ENCODE measurements around the gene CATSPERE. TPM values are rescaled to one million over a fixed set of nuclear protein-coding genes. Genes with fewer than 3 reads are reported as not detected.

The CATSPERE gene
- total and polyA plus RNA-seq, 4 experiments from 2014 or later = 0.30 to 2.3 (median 1.4) TPM; not detected in 1

DNA sequence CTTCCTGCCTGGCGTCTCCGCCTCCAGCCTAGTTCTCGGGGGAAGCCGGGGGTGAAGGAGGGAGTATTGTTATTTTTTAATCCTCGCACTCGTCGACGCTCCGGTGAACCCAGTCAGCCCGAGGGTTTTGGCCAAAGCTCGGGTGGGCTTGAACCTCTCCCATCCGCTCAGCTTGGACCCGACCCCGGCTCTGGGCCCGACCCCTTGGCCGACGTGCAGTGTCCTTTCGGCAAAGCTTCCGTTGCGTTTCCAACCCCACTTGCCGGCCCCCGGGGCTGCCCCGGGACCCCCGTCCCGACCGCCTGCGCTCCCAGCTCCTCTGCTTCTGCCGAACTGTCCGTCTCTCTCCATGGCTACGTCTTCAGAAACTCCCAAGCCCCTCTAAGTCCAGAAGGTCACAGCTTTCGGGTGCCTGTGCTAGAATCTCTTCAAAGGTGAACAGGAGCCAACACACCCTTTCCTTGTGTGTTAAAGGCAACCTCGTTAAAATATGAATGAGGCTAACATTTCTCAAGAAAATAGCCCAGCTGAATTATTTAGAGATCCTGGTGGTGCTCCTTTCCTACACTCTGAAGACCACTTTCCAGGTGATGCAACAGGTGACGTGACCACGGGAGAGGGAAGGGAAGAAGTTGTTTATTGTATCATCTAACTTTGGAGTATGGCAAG, 192.5 kb downstream of the CATSPERE start:
- no peak overlapping the region for H3K4me3 Mint-ChIP-seq
- ChIA-PET POLR2A (ENCODE audit: partially characterized antibody) (interaction anchor here (0.5 to 3.4 kb wide), 7 partner anchors 10 to 317 kb away, joined by 3 to 45 read pairs (median 3); partner anchors contain the start of genes CATSPERE, COX20 and HNRNPU), CTCF (ENCODE audit: partially characterized antibody) (interaction anchor here (0.6 to 2.2 kb wide), 4 partner anchors 25 to 389 kb away, joined by 3 to 9 read pairs (median 6); no protein-coding TSS in a partner anchor)
- H3K27ac ChIP-seq (ENCODE audit: low read depth, low read length) = peak overlapping the region; percentile 89
- H3K4me3 ChIP-seq (ENCODE audit: low read length in 2 of 2) = peak overlapping the region; percentile 61 to 73
- H3K27ac Mint-ChIP-seq = no peak overlapping the region
- peaks cover 16% of the 10 kb centered on the region in 2 donors for H3K36me3 Mint-ChIP-seq
- H3K36me3 ChIP-seq (ENCODE audit: insufficient read depth, low read length) = no peaks in the 10 kb centered on the region
- no peaks in the 10 kb centered on the region for H3K9me3 Mint-ChIP-seq
- no peaks in the 10 kb centered on the region for H3K27me3 Mint-ChIP-seq
- DNase-seq = peak in 3 of 5 donors; percentile 9 to 18 (median 15)
- peaks cover 48% of the 10 kb centered on the region for H3K4me1 ChIP-seq (ENCODE audit: insufficient read depth, low read length)
- no peaks in the 10 kb centered on the region for H3K9me3 ChIP-seq (ENCODE audit: control insufficient read depth in 1 of 2, low read length in 2 of 2)
- no peaks in the 10 kb centered on the region for H3K27me3 ChIP-seq (ENCODE audit: insufficient read depth, low read length)
- H3K4me1 Mint-ChIP-seq = peaks cover 28 to 31% (median 29%) of the 10 kb centered on the region in 4 donors
- intact Hi-C loops (cut with micrococcal nuclease) = loop anchor here (1.0 to 2.0 kb wide), 5 partner anchors 50 to 803 kb away; partner anchors contain the start of gene AKT3

- Mint-ChIP-seq H3K27me3 (no peaks in the 10 kb centered on the region), H3K4me1 (peaks cover 29 to 35% (median 32%) of the 10 kb centered on the region in 4 donors), H3K9me3 (no peaks in the 10 kb centered on the region), H3K36me3 (peaks cover 18 to 21% of the 10 kb centered on the region in 2 donors), H3K4me3 (no peak overlapping the region), H3K27ac (no peak overlapping the region)
- Histone ChIP-seq H3K4me3 (ENCODE audit: low read length in 2 of 2) (peak overlapping the region; percentile 61 to 73), H3K9me3 (ENCODE audit: control insufficient read depth in 1 of 2, low read length in 2 of 2) (no peaks in the 10 kb centered on the region), H3K36me3 (ENCODE audit: insufficient read depth, low read length) (no peaks in the 10 kb centered on the region), H3K4me1 (ENCODE audit: insufficient read depth, low read length) (peaks cover 48% of the 10 kb centered on the region), H3K27me3 (ENCODE audit: insufficient read depth, low read length) (no peaks in the 10 kb centered on the region), H3K27ac (ENCODE audit: low read depth, low read length) (peak overlapping the region; percentile 89)
- CTCF ChIA-PET (ENCODE audit: partially characterized antibody) = interaction anchor here (0.6 to 1.2 kb wide), 3 partner anchors 26 to 87 kb away, joined by 3 to 7 read pairs (median 4); no protein-coding TSS in a partner anchor
- POLR2A ChIA-PET (ENCODE audit: partially characterized antibody) = interaction anchor here (0.8 to 3.4 kb wide), 6 partner anchors 10 to 316 kb away, joined by 3 to 45 read pairs (median 16); partner anchors contain the start of genes CATSPERE, COX20 and HNRNPU
- intact Hi-C loops (cut with micrococcal nuclease) = loop anchor here (1.0 kb wide), 1 partner anchor 388 kb away; no protein-coding TSS in a partner anchor
- no peak for DNase-seq
Measured at GRCh38 chr1:244654108-244655038, 193.3 kb downstream of the CATSPERE start.

DNA sequence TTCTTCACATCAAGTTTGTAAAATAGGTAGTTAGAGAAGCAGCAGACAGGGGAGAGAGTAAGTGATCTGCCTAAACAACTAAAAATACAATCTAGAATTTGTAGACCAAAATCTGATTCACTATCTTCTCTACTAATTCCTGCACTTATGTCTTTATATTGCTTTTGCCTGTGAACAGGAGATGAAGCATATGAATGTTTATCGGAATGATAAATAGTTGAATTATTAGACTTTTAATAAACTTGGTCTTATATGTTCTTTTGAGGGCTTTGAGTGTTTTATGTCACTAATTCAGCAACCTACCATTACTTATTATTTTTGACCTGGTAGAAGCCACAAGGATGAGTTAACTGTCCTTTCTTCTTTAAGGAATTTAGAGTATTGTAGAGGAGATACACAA, 194.1 kb downstream of the CATSPERE start:
- peaks cover 20 to 27% of the 10 kb centered on the region in 2 donors for H3K36me3 Mint-ChIP-seq
- Histone ChIP-seq H3K4me1 (ENCODE audit: insufficient read depth, low read length) (peaks cover 48% of the 10 kb centered on the region), H3K27ac (ENCODE audit: low read depth, low read length) (no peak overlapping the region), H3K27me3 (ENCODE audit: insufficient read depth, low read length) (no peaks in the 10 kb centered on the region), H3K4me3 (ENCODE audit: low read length in 2 of 2) (no peak overlapping the region), H3K36me3 (ENCODE audit: insufficient read depth, low read length) (no peaks in the 10 kb centered on the region), H3K9me3 (ENCODE audit: control insufficient read depth in 1 of 2, low read length in 2 of 2) (no peaks in the 10 kb centered on the region)
- CTCF ChIA-PET (ENCODE audit: partially characterized antibody) = no interaction called here
- peaks cover 29 to 37% (median 33%) of the 10 kb centered on the region in 4 donors for H3K4me1 Mint-ChIP-seq
- POLR2A ChIA-PET (ENCODE audit: partially characterized antibody) = no interaction called here
- no peak overlapping the region for H3K4me3 Mint-ChIP-seq
- H3K9me3 Mint-ChIP-seq = no peaks in the 10 kb centered on the region
- H3K27me3 Mint-ChIP-seq = no peaks in the 10 kb centered on the region
- H3K27ac Mint-ChIP-seq = no peak overlapping the region
- intact Hi-C loops (cut with micrococcal nuclease) = no loop called here
- DNase-seq = no peak

DNA sequence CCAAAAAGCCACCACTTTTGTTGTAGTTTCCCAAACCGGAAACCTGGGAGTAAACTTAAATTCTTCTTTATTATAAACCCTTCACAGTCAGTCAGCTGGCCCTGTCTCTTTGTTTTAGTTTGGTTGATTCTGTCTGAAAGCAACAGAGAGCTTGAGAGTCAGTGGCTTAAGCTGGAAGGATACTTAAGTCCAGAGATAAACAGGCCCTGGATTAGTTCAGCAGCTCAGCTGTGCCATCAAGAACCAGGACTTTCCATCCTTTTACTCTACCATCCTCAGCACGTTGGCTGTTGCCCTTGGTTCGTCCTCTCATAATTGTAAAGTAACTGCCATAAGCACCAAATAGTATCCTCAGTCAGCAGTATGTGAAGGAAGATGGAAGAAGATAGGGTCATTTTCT, 196.3 kb downstream of the CATSPERE start:
- no peaks in the 10 kb centered on the region for H3K9me3 ChIP-seq (ENCODE audit: control insufficient read depth in 1 of 2, low read length in 2 of 2)
- CTCF ChIA-PET (ENCODE audit: partially characterized antibody) = interaction anchor here (1.1 kb wide), 1 partner anchor 139 kb away, joined by 3 read pairs; no protein-coding TSS in a partner anchor
- H3K4me1 Mint-ChIP-seq = peaks cover 24 to 29% (median 26%) of the 10 kb centered on the region in 4 donors

GRCh38 chr1:244659694-244660093, 198.6 kb downstream of the CATSPERE start:
- Histone ChIP-seq H3K4me1 (ENCODE audit: insufficient read depth, low read length) (peaks cover 28% of the 10 kb centered on the region), H3K36me3 (ENCODE audit: insufficient read depth, low read length) (no peaks in the 10 kb centered on the region), H3K9me3 (ENCODE audit: control insufficient read depth in 1 of 2, low read length in 2 of 2) (no peaks in the 10 kb centered on the region), H3K4me3 (ENCODE audit: low read length in 2 of 2) (no peak overlapping the region), H3K27me3 (ENCODE audit: insufficient read depth, low read length) (no peaks in the 10 kb centered on the region), H3K27ac (ENCODE audit: low read depth, low read length) (no peak overlapping the region)
- POLR2A ChIA-PET (ENCODE audit: partially characterized antibody) = no interaction called here
- peaks cover 30 to 34% (median 33%) of the 10 kb centered on the region in 4 donors for H3K4me1 Mint-ChIP-seq
- no peaks in the 10 kb centered on the region for H3K9me3 Mint-ChIP-seq
- no peak overlapping the region for H3K27ac Mint-ChIP-seq
- intact Hi-C loops (cut with micrococcal nuclease) = no loop called here
- CTCF ChIA-PET (ENCODE audit: partially characterized antibody) = no interaction called here
- DNase-seq = no peak
- H3K36me3 Mint-ChIP-seq = peaks cover 25 to 44% of the 10 kb centered on the region in 2 donors
- no peak overlapping the region for H3K4me3 Mint-ChIP-seq
- no peaks in the 10 kb centered on the region for H3K27me3 Mint-ChIP-seq

More for the DNA sequence above, 196.3 kb downstream of the CATSPERE start:
- Mint-ChIP-seq H3K4me3 (no peak overlapping the region), H3K9me3 (no peaks in the 10 kb centered on the region), H3K27ac (peak overlapping the region in 2 of 7 donors; percentile 3 to 49), H3K27me3 (no peaks in the 10 kb centered on the region), H3K36me3 (peaks cover 23 to 39% of the 10 kb centered on the region in 2 donors)
- POLR2A ChIA-PET (ENCODE audit: partially characterized antibody) = interaction anchor here (1.1 kb wide), 1 partner anchor 177 kb away, joined by 3 read pairs; no protein-coding TSS in a partner anchor
- no peak overlapping the region for H3K27ac ChIP-seq (ENCODE audit: low read depth, low read length)
- intact Hi-C loops (cut with micrococcal nuclease) = no loop called here
- peaks cover 39% of the 10 kb centered on the region for H3K4me1 ChIP-seq (ENCODE audit: insufficient read depth, low read length)
- H3K36me3 ChIP-seq (ENCODE audit: insufficient read depth, low read length) = no peaks in the 10 kb centered on the region
- H3K4me3 ChIP-seq (ENCODE audit: low read length in 2 of 2) = no peak overlapping the region
- DNase-seq = no peak
- no peaks in the 10 kb centered on the region for H3K27me3 ChIP-seq (ENCODE audit: insufficient read depth, low read length)

- no peak overlapping the region for H3K4me3 Mint-ChIP-seq
- no peak overlapping the region for H3K27ac ChIP-seq (ENCODE audit: low read depth, low read length)
- CTCF ChIA-PET (ENCODE audit: partially characterized antibody) = no interaction called here
- no peaks in the 10 kb centered on the region for H3K27me3 ChIP-seq (ENCODE audit: insufficient read depth, low read length)
- no peaks in the 10 kb centered on the region for H3K27me3 Mint-ChIP-seq
- H3K36me3 Mint-ChIP-seq = peaks cover 25 to 44% of the 10 kb centered on the region in 2 donors
- no peaks in the 10 kb centered on the region for H3K9me3 ChIP-seq (ENCODE audit: control insufficient read depth in 1 of 2, low read length in 2 of 2)
- POLR2A ChIA-PET (ENCODE audit: partially characterized antibody) = no interaction called here
- DNase-seq = no peak
- no peaks in the 10 kb centered on the region for H3K36me3 ChIP-seq (ENCODE audit: insufficient read depth, low read length)
- peaks cover 22% of the 10 kb centered on the region for H3K4me1 ChIP-seq (ENCODE audit: insufficient read depth, low read length)
- H3K4me1 Mint-ChIP-seq = peaks cover 30 to 34% (median 33%) of the 10 kb centered on the region in 4 donors
- no peak overlapping the region for H3K27ac Mint-ChIP-seq
- no peak overlapping the region for H3K4me3 ChIP-seq (ENCODE audit: low read length in 2 of 2)
- no peaks in the 10 kb centered on the region for H3K9me3 Mint-ChIP-seq
- intact Hi-C loops (cut with micrococcal nuclease) = no loop called here
Measured at GRCh38 chr1:244660595-244660994, 199.5 kb downstream of the CATSPERE start.

Data from CD4-positive, alpha-beta memory T cell (primary cell).